Activated CD4-positive, alpha-beta T cell treated with anti-CD3 and anti-CD28 coated beads, Interleukin-2, amount 50 U/mL, for 4 hours (primary cell): ENCODE data around the gene DUOXA2.

Experiments used
- DNase-seq, 2 experiments: peaks; one replicate each; pipeline ENCODE4 v3.0.0-alpha.2; 2020

DUOXA2 gene

DNA sequence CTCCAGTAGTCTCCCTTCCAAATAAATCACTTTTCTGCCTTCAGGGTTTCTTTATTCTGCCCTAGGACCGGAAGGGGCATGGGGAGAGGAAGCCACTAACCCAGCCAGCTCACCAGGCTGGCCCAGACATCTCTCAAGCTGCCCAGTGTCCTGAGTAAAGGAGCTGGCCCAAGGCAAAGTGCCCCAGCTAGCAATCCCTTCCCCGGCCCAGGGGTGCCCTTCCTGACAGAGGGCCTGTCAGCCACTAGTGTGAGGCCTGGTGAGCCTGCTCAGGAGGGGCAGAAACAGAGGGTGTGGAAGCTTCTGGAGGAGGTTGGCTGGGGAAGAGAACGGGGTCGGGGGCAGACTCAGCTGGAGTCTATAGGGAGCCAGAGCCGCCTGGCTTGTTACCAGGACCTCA is 51.4 kb downstream of the DUOXA2 start:
- DNase-seq = no peak

DNA sequence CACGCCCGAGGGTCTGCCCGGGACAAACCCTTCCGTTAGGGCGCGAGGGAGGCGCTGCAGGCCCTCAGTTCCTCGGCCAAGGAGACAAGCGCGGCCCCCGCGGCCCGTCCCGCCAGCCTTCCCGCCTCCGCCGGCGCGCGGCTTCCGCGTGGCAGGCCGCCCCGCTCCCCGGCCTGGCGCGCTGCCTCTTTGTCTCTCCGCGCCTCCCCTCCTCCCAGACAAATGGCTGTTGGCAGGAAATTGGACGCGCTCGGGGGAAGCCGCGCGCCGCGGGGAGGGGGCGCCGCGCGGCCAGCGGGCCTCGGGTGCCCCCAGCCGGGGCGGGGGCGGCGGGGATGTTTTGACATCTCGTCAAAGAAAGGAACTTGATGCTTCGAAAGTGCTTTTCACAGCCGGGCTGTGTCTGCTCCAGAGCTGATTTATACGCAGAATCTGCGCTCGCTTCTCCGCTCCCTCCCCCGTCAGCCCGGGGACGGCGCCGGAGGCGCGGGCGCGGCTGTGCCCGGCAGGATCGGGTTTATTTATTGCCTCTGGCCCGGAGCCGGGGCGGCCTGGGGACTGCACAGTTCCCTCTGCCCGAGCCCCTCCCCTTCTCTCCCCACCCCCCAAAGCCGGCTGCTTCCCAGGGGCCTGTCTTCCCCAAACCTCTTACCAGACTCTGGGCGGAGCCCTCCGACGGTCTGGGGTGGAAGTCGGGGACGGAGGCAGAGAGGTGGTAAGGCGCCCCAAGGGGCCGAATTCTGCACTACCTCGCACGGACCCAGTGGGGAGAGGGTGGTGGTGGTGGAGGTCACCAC is 52.9 kb downstream of the DUOXA2 start:
- DNase-seq = peak; percentile 78

DNA sequence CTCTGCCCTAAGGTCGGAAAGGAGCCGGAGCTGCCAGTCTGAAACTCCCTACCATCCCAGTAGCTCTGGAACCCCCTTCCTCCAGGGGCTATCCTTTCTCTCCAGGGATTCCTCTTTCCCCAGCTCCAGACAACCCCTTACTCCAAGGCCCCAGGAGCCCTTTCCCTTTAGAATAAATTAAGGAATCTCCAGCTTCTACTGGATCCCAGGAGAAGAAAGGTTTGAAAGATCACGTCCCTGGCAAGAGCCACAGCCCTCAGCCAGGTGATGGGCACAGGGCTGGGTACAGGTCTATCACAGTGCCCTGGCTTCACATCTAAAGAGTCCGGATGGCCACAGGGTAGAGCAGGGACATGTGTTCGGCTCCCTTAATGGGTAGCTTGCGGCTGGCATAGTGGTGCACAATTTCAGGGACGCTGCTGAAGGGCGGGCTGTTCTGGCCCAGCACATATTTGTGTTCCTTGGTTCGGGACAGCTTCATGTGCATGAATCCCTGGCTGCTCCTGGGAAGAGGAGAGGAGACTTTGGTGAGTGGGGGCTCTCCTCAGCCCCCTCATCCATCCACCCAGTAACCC is 53.6 kb downstream of the DUOXA2 start:
- no peak for DNase-seq
